IPS-18a (cell line): ENCODE data around the gene MITF.
"Not testable (repeated sequence)": the region's sequence is repeated elsewhere in the genome, so short reads cannot be mapped to it uniquely, and the experiment has no call there.

Experiments used
- H3K27ac ChIP-seq: one replicate; pipeline ENCODE4 v1.5.1; 2013; ENCODE audit warnings: low read length
- H3K27me3 ChIP-seq: one replicate; pipeline ENCODE4 v1.6.1; 2013; ENCODE audit warnings: mild to moderate bottlenecking, low read length; ENCODE audit not compliant: control insufficient read depth, insufficient read depth
- H3K36me3 ChIP-seq: one replicate; pipeline ENCODE4 v1.6.1; 2013; ENCODE audit warnings: low read depth, low read length; ENCODE audit not compliant: control insufficient read depth
- H3K4me1 ChIP-seq: one replicate; pipeline ENCODE4 v1.6.1; 2013; ENCODE audit warnings: low read depth, low read length; ENCODE audit not compliant: control insufficient read depth
- H3K4me3 ChIP-seq: one replicate; pipeline ENCODE4 v1.5.1; 2013; ENCODE audit warnings: low read length
- H3K9ac ChIP-seq: one replicate; pipeline ENCODE4 v1.6.1; 2013; ENCODE audit warnings: mild to moderate bottlenecking, low read length, moderate library complexity
- H3K9me3 ChIP-seq: one replicate; pipeline ENCODE4 v1.6.1; 2013; ENCODE audit warnings: low read depth, low read length; ENCODE audit not compliant: control insufficient read depth

The MITF gene

DNA sequence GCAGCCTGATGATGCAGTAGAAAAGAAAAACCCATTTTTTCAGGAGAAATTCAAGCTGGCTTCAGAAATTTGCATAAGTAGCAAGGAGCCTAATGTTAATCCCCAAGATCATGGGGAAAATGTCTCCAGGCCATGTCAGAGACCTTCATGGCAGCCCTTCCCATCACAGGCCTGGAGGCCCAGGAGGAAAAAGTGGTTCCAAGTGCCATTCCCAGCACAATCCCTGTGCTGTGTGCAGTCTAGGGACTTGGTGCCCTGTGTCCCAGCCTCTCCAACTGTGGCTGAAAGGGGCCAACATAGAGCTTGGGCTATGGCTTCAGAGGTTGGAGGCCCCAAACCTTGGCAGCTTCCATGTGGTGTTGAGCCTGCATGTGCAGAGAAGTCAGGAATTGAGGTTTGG, 170.6 kb downstream of the MITF start:
- H3K4me3 ChIP-seq, H3K9ac ChIP-seq, H3K27me3 ChIP-seq, H3K4me1 ChIP-seq, H3K36me3 ChIP-seq, H3K27ac ChIP-seq, H3K9me3 ChIP-seq: not testable (repeated sequence)

DNA sequence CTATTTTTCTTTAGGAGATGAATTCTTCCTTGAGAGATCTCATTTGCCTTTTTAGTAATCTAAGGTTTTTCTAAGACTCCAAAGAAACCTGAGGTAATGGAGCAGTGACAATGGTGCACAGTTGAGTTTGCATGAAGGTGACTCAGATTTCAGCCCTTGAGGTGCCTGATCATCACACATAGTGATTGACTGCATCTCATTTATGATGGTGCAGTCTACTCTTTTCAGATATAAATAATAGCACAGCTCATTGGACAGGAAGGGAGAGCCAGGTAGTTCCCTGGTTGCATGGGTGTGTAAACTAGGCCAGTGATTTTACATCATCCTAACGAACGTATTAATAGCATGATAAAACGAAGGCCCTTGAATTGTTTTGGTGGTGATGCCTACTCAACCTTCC, 174.2 kb downstream of the MITF start:
- Histone ChIP-seq H3K9me3 (no peaks in the 10 kb centered on the region), H3K27ac (no peak overlapping the region), H3K4me3 (no peak overlapping the region), H3K36me3 (no peaks in the 10 kb centered on the region), H3K27me3 (no peaks in the 10 kb centered on the region), H3K4me1 (no peaks in the 10 kb centered on the region), H3K9ac (no peak overlapping the region)

DNA sequence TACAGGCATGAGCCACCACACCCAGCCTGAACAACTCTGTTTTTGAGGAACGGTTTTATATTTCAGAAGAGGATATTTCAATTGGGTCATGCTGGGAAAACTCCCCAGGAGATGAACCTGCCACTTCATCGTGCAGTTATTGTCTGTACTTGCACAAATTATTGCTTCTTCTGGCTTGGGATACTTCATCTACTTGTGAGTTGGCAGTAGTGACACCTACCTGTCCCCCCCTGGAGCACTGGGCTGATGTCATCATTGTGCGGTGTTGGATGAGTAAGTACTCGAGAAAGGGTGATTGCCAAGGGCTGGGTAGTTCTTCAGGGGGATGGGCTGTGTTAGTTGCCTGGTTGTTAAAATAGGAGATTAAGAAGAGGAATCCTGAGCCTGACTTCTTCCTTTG, 175.1 kb downstream of the MITF start:
- Histone ChIP-seq H3K9ac (no peak overlapping the region), H3K27ac (no peak overlapping the region), H3K4me3 (no peak overlapping the region), H3K9me3 (no peaks in the 10 kb centered on the region), H3K27me3 (no peaks in the 10 kb centered on the region), H3K4me1 (no peaks in the 10 kb centered on the region), H3K36me3 (no peaks in the 10 kb centered on the region)

DNA sequence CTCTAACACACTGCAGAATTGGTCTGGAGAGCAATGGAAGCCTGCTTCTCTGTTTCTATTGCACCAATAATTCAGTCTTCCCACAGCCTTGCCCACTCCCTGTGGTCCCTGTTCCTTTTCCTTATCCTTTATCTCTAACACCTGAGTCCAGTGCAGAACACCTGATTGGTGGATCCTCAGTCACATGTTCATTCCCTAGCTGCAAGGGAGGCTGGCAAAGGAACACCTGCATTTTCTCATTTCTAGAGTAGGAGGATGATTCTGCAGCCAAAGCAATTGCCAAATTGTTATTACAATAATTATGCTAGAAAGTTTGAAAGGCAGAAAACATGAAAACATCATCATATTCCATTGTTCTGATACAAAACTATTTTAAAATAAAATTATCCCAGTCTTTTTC, 176.5 kb downstream of the MITF start:
- H3K27me3 ChIP-seq = no peaks in the 10 kb centered on the region
- H3K4me3 ChIP-seq = no peak overlapping the region
- no peak overlapping the region for H3K27ac ChIP-seq
- H3K9ac ChIP-seq = no peak overlapping the region
- H3K36me3 ChIP-seq = no peaks in the 10 kb centered on the region
- no peaks in the 10 kb centered on the region for H3K9me3 ChIP-seq
- no peaks in the 10 kb centered on the region for H3K4me1 ChIP-seq

DNA sequence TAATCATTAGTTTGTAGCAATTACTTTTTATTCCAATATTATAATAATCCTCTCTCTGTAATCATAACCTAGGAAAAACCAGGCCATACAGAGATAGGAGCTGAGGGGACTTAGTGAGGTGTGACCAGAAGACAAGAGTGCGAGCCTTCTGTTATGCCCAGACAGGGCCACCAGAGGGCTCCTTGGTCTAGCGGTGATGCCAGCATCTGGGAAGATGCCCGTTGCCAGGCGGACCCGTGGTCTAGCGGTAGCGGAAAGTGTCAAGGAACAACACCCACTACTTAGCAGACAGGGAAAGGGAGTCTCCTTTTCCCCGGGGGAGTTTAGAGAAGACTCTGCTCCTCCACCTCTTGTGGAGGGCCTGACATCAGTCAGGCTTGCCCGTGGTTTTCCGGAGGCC, 180.7 kb downstream of the MITF start:
- not testable (repeated sequence) for H3K27me3 ChIP-seq, H3K36me3 ChIP-seq, H3K27ac ChIP-seq, H3K4me3 ChIP-seq, H3K9ac ChIP-seq, H3K9me3 ChIP-seq, H3K4me1 ChIP-seq

DNA sequence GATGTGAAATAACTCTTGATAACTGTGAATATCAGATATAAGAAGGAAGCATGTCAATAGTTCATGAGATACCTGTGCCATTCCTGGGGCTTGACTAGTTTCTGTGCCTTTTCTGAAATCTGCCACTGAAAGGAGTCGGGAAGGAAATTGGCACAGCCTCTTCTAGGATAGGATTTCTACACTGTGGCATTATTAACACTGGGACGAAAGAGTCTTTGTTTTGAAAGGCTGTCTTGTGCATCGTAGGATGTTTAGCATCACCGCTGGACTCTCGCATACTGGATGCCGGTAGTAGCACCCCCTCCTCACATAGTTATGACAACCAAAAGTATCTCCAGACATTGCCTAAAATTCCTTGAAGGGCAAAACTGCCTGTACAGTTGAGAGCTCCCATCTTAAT, 182.4 kb downstream of the MITF start:
- H3K9me3 ChIP-seq = no peaks in the 10 kb centered on the region
- no peak overlapping the region for H3K9ac ChIP-seq
- no peaks in the 10 kb centered on the region for H3K27me3 ChIP-seq
- H3K4me3 ChIP-seq = no peak overlapping the region
- H3K27ac ChIP-seq = no peak overlapping the region
- no peaks in the 10 kb centered on the region for H3K4me1 ChIP-seq
- H3K36me3 ChIP-seq = no peaks in the 10 kb centered on the region

DNA sequence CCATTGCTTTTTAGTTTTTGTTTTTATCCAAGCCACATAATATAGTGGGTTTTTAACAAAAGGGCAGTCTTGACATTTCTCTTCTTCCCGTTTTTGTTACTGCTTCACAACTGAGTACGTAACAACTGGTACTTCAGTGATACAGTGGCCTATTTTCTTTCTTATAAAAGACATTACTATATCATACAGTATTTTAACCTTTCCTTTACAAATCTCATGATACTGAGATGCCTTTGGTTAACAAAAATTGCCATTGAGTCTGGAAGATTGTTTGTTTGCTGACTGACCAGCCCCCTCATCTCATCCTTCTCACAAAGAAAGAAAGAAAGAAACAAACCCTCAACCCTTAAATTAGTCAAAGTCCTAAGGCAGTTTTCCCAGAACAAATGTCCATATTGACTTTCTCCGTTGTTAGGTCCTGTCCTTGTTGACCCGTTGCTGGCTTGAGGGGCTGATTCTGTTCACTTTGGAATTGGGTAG, 183.3 kb downstream of the MITF start:
- no peak overlapping the region for H3K9ac ChIP-seq
- H3K36me3 ChIP-seq = no peaks in the 10 kb centered on the region
- H3K27me3 ChIP-seq = no peaks in the 10 kb centered on the region
- H3K9me3 ChIP-seq = no peaks in the 10 kb centered on the region
- no peak overlapping the region for H3K27ac ChIP-seq
- H3K4me1 ChIP-seq = no peaks in the 10 kb centered on the region
- H3K4me3 ChIP-seq = no peak overlapping the region

DNA sequence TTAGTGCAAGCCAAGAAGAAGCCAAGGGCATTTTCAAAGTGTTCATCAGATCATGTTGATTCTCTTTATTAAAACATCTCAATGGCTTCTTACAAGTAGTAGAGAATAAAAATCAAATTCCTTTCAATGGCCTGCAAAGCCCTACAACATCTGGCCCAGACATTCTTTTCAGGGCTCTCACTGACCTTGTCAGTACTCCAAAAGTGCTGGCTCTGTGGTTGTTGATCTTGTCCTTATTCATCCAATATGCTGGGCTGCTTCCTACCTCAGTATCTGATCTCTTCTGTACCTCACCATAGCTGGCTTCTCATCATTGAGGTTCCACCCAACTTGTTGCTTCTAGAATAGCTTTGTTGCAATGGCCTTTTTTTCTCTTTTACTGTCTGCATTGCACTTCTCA, 186.2 kb downstream of the MITF start:
- Histone ChIP-seq H3K4me3 (no peak overlapping the region), H3K27ac (no peak overlapping the region), H3K27me3 (no peaks in the 10 kb centered on the region), H3K9ac (no peak overlapping the region), H3K4me1 (no peaks in the 10 kb centered on the region), H3K36me3 (no peaks in the 10 kb centered on the region), H3K9me3 (no peaks in the 10 kb centered on the region)

DNA sequence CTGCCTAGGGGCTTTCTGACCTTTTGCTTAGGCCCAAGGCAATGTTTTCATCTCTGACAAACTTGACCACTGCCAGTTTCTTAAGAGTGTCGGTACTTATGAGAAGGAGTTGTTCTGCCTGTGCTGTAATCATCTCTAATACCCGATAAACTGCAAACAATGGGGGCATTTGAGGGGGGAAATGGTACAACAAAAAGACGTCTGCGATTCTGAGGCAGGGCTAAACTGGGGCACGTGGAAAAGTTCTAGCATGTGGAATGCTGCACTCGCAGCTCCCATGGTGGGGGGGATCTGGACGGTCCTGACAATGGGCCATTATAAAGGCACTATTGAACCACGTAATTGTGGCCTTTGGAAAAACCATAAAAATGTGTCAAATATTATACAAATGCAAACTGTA, 187.1 kb downstream of the MITF start:
- no peak overlapping the region for H3K4me3 ChIP-seq
- no peak overlapping the region for H3K9ac ChIP-seq
- no peaks in the 10 kb centered on the region for H3K27me3 ChIP-seq
- H3K36me3 ChIP-seq = no peaks in the 10 kb centered on the region
- H3K27ac ChIP-seq = no peak overlapping the region
- no peaks in the 10 kb centered on the region for H3K4me1 ChIP-seq
- no peaks in the 10 kb centered on the region for H3K9me3 ChIP-seq

DNA sequence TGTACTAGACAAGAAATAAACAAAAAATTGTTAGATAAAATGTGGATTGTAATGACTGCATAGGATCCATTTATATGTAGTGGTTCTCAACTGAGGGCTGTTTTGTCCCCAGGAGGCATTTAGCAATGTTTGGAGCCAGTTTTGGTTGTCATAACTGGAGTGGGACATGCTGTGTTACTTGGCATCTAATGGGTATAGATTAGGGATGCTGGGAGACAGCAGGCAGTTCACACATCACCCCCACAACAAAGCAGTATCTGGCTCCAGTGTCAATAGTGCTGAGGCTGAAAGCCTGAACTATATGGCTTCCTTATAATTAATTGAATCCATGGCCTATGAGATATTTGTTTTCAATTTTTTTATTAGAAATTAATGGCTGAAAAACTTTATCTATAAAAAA, 188.3 kb downstream of the MITF start:
- Histone ChIP-seq H3K9ac (no peak overlapping the region), H3K27me3 (no peaks in the 10 kb centered on the region), H3K36me3 (no peaks in the 10 kb centered on the region), H3K9me3 (no peaks in the 10 kb centered on the region), H3K4me3 (no peak overlapping the region), H3K27ac (no peak overlapping the region), H3K4me1 (no peaks in the 10 kb centered on the region)

DNA sequence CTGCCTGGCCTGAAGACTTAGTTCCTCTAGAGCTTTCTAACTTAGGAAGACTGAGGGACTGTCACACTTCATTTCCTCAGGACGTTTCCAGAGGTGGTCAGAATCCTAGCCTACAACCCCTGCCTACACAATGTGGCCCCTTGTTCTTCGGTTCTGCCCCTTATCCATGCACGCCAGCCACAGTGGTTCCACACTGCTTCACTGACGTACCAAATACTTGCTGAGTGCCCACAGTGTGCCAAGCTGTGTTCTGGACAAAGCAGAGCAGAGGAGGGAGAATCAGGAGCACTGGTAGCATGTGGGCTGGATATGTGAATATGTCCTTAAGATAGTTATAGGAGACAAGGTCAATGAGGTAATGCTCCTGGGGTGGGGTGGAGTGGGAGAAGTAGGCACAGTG, 189.8 kb downstream of the MITF start:
- H3K27me3 ChIP-seq = no peaks in the 10 kb centered on the region
- H3K36me3 ChIP-seq = no peaks in the 10 kb centered on the region
- H3K9ac ChIP-seq = no peak overlapping the region
- H3K4me3 ChIP-seq = no peak overlapping the region
- no peak overlapping the region for H3K27ac ChIP-seq
- no peaks in the 10 kb centered on the region for H3K4me1 ChIP-seq
- H3K9me3 ChIP-seq = no peaks in the 10 kb centered on the region

DNA sequence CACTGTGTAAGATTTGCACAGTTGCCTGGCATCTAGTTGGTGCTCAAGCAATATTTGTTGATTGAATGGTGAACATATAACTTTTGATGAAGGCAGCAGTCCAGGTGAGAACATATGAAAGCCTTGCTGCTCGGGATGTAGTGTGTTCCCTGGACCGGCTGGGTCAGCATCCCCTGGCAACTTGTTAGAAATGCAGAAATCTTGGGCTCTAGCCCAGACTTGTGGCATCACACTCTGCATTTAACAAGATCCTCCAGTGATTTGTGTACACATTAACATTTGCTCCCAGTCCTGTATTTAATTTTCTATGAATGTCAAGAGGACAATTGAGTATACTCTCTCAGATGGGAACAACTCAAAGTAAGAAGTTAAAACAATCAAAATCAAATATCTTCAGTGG, 191.3 kb downstream of the MITF start:
- Histone ChIP-seq H3K4me3 (no peak overlapping the region), H3K4me1 (no peaks in the 10 kb centered on the region), H3K27ac (no peak overlapping the region), H3K36me3 (no peaks in the 10 kb centered on the region), H3K9ac (no peak overlapping the region), H3K27me3 (no peaks in the 10 kb centered on the region), H3K9me3 (no peaks in the 10 kb centered on the region)

DNA sequence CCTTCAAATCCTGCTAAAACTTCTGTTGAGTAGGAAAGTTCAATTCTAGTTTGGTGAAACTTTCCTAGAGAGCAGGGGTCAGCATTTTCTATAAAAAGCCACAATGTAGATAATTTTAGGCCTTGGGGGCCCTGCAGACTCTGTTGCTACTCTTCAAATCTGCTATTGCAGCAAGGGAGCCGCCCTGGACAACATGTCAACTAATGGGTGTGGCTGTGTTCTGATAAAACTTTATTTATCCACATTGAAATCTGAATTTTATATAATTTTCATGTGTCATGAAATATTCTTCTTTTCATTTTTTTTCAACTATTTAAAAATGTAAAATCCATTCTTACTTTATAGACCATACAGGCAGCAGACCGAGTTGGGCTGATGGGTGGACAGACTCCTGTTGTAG, 192.8 kb downstream of the MITF start:
- no peaks in the 10 kb centered on the region for H3K27me3 ChIP-seq
- H3K27ac ChIP-seq = no peak overlapping the region
- no peaks in the 10 kb centered on the region for H3K4me1 ChIP-seq
- no peak overlapping the region for H3K4me3 ChIP-seq
- H3K36me3 ChIP-seq = no peaks in the 10 kb centered on the region
- H3K9me3 ChIP-seq = no peaks in the 10 kb centered on the region
- no peak overlapping the region for H3K9ac ChIP-seq
